Breast epithelium (tissue), 3 donors: Measurements from ENCODE around the gene DTNB.

Source experiments
- POLR2A ChIP-seq: fragments of 450-650 bp; IDR thresholded peaks from one replicate; pipeline ENCODE4 v1.6.1; 2016; ENCODE audit warnings: antibody characterized with exemption, mild to moderate bottlenecking, moderate library complexity
- POLR2AphosphoS5 ChIP-seq, 3 donors: sonication (generic); formaldehyde crosslinking; IDR thresholded peaks; one replicate each; pipeline ENCODE4 v1.6.1; 2017; ENCODE audit warnings: antibody characterized with exemption in 3 of 3
- TF ChIP-seq, protein P1 (sequence below), 3 donors: fragments of 450-650 bp; IDR thresholded peaks; one replicate each; pipeline ENCODE4 v1.5.1; 2016 to 2017; ENCODE audit warnings: antibody characterized with exemption in 3 of 3, mild to moderate bottlenecking in 3 of 3, moderate library complexity in 3 of 3

GRCh38 chr2:25541378-25541777 is 132.0 kb downstream of the DTNB start:
- TF ChIP-seq, protein P1, sequence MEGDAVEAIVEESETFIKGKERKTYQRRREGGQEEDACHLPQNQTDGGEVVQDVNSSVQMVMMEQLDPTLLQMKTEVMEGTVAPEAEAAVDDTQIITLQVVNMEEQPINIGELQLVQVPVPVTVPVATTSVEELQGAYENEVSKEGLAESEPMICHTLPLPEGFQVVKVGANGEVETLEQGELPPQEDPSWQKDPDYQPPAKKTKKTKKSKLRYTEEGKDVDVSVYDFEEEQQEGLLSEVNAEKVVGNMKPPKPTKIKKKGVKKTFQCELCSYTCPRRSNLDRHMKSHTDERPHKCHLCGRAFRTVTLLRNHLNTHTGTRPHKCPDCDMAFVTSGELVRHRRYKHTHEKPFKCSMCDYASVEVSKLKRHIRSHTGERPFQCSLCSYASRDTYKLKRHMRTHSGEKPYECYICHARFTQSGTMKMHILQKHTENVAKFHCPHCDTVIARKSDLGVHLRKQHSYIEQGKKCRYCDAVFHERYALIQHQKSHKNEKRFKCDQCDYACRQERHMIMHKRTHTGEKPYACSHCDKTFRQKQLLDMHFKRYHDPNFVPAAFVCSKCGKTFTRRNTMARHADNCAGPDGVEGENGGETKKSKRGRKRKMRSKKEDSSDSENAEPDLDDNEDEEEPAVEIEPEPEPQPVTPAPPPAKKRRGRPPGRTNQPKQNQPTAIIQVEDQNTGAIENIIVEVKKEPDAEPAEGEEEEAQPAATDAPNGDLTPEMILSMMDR (IDR thresholded peaks at IDR 0.05): no peak
- TF ChIP-seq POLR2A: no peak
- TF ChIP-seq POLR2AphosphoS5 (IDR thresholded peaks at IDR 0.05): no peak
